SK-N-SH treated with all-trans-retinoic acid at 6 μM for 48 hours (cell line): ENCODE measurements around the gene CMTM7.

Experiments
- BACH2 ChIP-seq: fragments of 250-450 bp; sonication (Bioruptor Pico); IDR thresholded peaks from 2 replicates; pipeline ENCODE4 v1.9.0; 2021; ENCODE audit warnings: mild to moderate bottlenecking, borderline replicate concordance
- CSDC2 ChIP-seq: fragments of 250-450 bp; sonication (Bioruptor Pico); IDR thresholded peaks from 2 replicates; pipeline ENCODE4 v1.5.0; 2020; ENCODE audit warnings: mild to moderate bottlenecking, moderate library complexity
- ESRRG ChIP-seq: fragments of 250-450 bp; sonication (Bioruptor Pico); IDR thresholded peaks from 2 replicates; pipeline ENCODE4 v1.6.1; 2021; ENCODE audit warnings: mild to moderate bottlenecking
- ISL1 ChIP-seq: fragments of 250-450 bp; sonication (Bioruptor Pico); IDR thresholded peaks from 2 replicates; pipeline ENCODE4 v2.1.2; 2022; ENCODE audit warnings: mild to moderate bottlenecking, moderate library complexity
- OSR1 ChIP-seq: fragments of 250-450 bp; sonication (Bioruptor Pico); IDR thresholded peaks from 2 replicates; pipeline ENCODE4 v1.8.0; 2022; ENCODE audit warnings: moderate library complexity, mild to moderate bottlenecking, inconsistent platforms
- POU6F1 ChIP-seq: fragments of 250-450 bp; sonication (Bioruptor Pico); IDR thresholded peaks from 2 replicates; pipeline ENCODE4 v1.8.0; 2021; ENCODE audit warnings: low read depth, mild to moderate bottlenecking, moderate library complexity, borderline replicate concordance
- PPARA ChIP-seq: fragments of 250-450 bp; sonication (Bioruptor Pico); IDR thresholded peaks from 2 replicates; pipeline ENCODE4 v1.5.0; 2020; ENCODE audit warnings: mild to moderate bottlenecking, borderline replicate concordance
- RARB ChIP-seq: fragments of 250-450 bp; sonication (Bioruptor Pico); IDR thresholded peaks from 2 replicates; pipeline ENCODE4 v1.8.0; 2021; ENCODE audit warnings: mild to moderate bottlenecking, moderate library complexity
- TSHZ2 ChIP-seq: fragments of 250-450 bp; sonication (Bioruptor Pico); IDR thresholded peaks from 2 replicates; pipeline ENCODE4 v1.5.0; 2020; ENCODE audit warnings: mild to moderate bottlenecking, moderate library complexity
- ZFP3 ChIP-seq: fragments of 250-450 bp; sonication (Bioruptor Pico); IDR thresholded peaks from 2 replicates; pipeline ENCODE4 v1.5.0; 2020; ENCODE audit warnings: mild to moderate bottlenecking, moderate library complexity
- ZFP30 ChIP-seq: fragments of 450-650 bp; formaldehyde crosslinking; IDR thresholded peaks from 2 replicates; pipeline ENCODE4 v1.5.0; 2022; ENCODE audit warnings: mild to moderate bottlenecking, moderate library complexity
- ZNF70 ChIP-seq: fragments of 450-650 bp; formaldehyde crosslinking; IDR thresholded peaks from 2 replicates; pipeline ENCODE4 v1.5.0; 2020; ENCODE audit warnings: mild to moderate bottlenecking, moderate library complexity
- ZNF8 ChIP-seq: fragments of 450-650 bp; formaldehyde crosslinking; IDR thresholded peaks from 2 replicates; pipeline ENCODE4 v1.5.0; 2020; ENCODE audit warnings: mild to moderate bottlenecking, moderate library complexity
- TF ChIP-seq, protein P1 (sequence below): fragments of 250-450 bp; sonication (Bioruptor Pico); IDR thresholded peaks from 2 replicates; pipeline ENCODE4 v1.5.1; 2021; ENCODE audit warnings: mild to moderate bottlenecking, moderate library complexity

GRCh38 chr3:32481791-32482631 is 90.4 kb downstream of the CMTM7 start:
- TF ChIP-seq, protein P1, sequence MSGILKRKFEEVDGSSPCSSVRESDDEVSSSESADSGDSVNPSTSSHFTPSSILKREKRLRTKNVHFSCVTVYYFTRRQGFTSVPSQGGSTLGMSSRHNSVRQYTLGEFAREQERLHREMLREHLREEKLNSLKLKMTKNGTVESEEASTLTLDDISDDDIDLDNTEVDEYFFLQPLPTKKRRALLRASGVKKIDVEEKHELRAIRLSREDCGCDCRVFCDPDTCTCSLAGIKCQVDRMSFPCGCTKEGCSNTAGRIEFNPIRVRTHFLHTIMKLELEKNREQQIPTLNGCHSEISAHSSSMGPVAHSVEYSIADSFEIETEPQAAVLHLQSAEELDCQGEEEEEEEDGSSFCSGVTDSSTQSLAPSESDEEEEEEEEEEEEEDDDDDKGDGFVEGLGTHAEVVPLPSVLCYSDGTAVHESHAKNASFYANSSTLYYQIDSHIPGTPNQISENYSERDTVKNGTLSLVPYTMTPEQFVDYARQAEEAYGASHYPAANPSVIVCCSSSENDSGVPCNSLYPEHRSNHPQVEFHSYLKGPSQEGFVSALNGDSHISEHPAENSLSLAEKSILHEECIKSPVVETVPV (CRISPR knock-in tag): no peak
- TF ChIP-seq TSHZ2 (CRISPR knock-in tag): no peak
- no peak for TF ChIP-seq RARB (CRISPR knock-in tag)
- no peak for TF ChIP-seq ZFP3 (CRISPR knock-in tag)
- no peak for TF ChIP-seq ZNF70 (CRISPR knock-in tag)
- TF ChIP-seq ESRRG (CRISPR knock-in tag): no peak
- TF ChIP-seq ZNF8 (CRISPR knock-in tag): no peak
- no peak for TF ChIP-seq PPARA (CRISPR knock-in tag)
- no peak for TF ChIP-seq POU6F1
- TF ChIP-seq ZFP30 (CRISPR knock-in tag): no peak
- no peak for TF ChIP-seq BACH2 (CRISPR knock-in tag)
- no peak for TF ChIP-seq CSDC2 (CRISPR knock-in tag)
- no peak for TF ChIP-seq OSR1 (CRISPR knock-in tag)
- TF ChIP-seq ISL1 (CRISPR knock-in tag): no peak
